Measurements from ENCODE around the gene RYR2. TPM values are rescaled to one million over a fixed set of nuclear protein-coding genes. Genes with fewer than 3 reads are reported as not detected.

The RYR2 gene
- total and polyA plus RNA-seq, 2 of the 8 experiments (the other 6 are each of a cell fraction or from before 2014, with no cell fraction given): 1.3 to 4.4 TPM

- TF ChIP-seq MAX (IDR thresholded peaks at IDR 0.05): no peak
Observed at GRCh38 chr1:237608433-237608832, 566.4 kb downstream of the RYR2 start (continued).
